Adrenal gland (tissue), 5 donors: ENCODE data around the gene CEP78.

Source experiments
- POLR2A ChIP-seq, 2 donors: fragments of 450-650 bp; IDR thresholded peaks; one replicate each; pipeline ENCODE4 v1.6.1; 2017; ENCODE audit warnings: antibody characterized with exemption in 2 of 2, mild to moderate bottlenecking in 2 of 2, moderate library complexity in 1 of 2
- TF ChIP-seq, protein P1 (sequence below), 6 experiments: fragments of 450-650 bp in 4 of 6; fragments of 200-600 bp in 2 of 6; sonication (generic) in 1 of 6; IDR thresholded peaks; 1 replicate in 5 of 6; 2 replicates in 1 of 6; pipeline versions ENCODE4 v1.5.1 to v1.8.0; 2016 to 2021; ENCODE audit warnings: antibody characterized with exemption in 6 of 6, mild to moderate bottlenecking in 2 of 6, moderate library complexity in 1 of 6
- donor health status: DM: no; HTN: no; CAD: no.

GRCh38 chr9:78189461-78189860, 46.4 kb upstream of the CEP78 start:
- TF ChIP-seq, protein P1, sequence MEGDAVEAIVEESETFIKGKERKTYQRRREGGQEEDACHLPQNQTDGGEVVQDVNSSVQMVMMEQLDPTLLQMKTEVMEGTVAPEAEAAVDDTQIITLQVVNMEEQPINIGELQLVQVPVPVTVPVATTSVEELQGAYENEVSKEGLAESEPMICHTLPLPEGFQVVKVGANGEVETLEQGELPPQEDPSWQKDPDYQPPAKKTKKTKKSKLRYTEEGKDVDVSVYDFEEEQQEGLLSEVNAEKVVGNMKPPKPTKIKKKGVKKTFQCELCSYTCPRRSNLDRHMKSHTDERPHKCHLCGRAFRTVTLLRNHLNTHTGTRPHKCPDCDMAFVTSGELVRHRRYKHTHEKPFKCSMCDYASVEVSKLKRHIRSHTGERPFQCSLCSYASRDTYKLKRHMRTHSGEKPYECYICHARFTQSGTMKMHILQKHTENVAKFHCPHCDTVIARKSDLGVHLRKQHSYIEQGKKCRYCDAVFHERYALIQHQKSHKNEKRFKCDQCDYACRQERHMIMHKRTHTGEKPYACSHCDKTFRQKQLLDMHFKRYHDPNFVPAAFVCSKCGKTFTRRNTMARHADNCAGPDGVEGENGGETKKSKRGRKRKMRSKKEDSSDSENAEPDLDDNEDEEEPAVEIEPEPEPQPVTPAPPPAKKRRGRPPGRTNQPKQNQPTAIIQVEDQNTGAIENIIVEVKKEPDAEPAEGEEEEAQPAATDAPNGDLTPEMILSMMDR (IDR thresholded peaks at IDR 0.05): no peak
- no peak for TF ChIP-seq POLR2A (IDR thresholded peaks at IDR 0.05)
